BJ (cell line): ENCODE measurements around the gene AMIGO2. TPM values are rescaled to one million over a fixed set of nuclear protein-coding genes. Genes with fewer than 3 reads are reported as not detected.

Source experiments
- CTCF ChIA-PET: fragments of 350-600 bp; formaldehyde crosslinking; extraction: SDS; loops from one replicate; lab custom pipeline; 2021; ENCODE audit warnings: antibody characterized with exemption, inconsistent platforms; lab: Yijun Ruan, JAX
- POLR2A ChIA-PET: fragments of 300-600 bp; sonication (Branson Sonifier 250); formaldehyde crosslinking; extraction: SDS; loops from one replicate; lab custom pipeline; 2021; ENCODE audit warnings: antibody characterized with exemption; lab: Charles Lee
- DNase-seq: peaks from one replicate; pipeline ENCODE4 v3.0.0-alpha.2; 2011; ENCODE audit warnings: low read depth
- H3K27me3 ChIP-seq: 2 replicates; pipeline ENCODE4 v1.6.0; 2011; ENCODE audit warnings: low read length; ENCODE audit not compliant: control insufficient read depth, insufficient read depth
- H3K36me3 ChIP-seq: 2 replicates; pipeline ENCODE4 v1.5.1; 2011; ENCODE audit warnings: low read length; ENCODE audit not compliant: control insufficient read depth, insufficient read depth
- H3K4me3 ChIP-seq: 2 replicates; pipeline ENCODE4 v1.5.1; 2011; ENCODE audit warnings: low read depth, mild to moderate bottlenecking, control low read depth, low read length
- polyA plus RNA-seq: library from polyadenylated mRNA; depleted of rRNA; stranded (reverse); fragments of >200 nt; gene quantifications from 2 replicates; pipeline ENCODE4 v1.2.3, GENCODE V29; 2011
- TF ChIP-seq, protein P1 (sequence below): IDR thresholded peaks from 2 replicates; pipeline ENCODE4 v1.5.1; 2011; ENCODE audit warnings: low read depth, mild to moderate bottlenecking, control low read depth, inconsistent platforms, low read length, moderate library complexity; ENCODE audit not compliant: insufficient read depth

AMIGO2 gene
- polyA plus RNA-seq, 1 experiment: 107 TPM

DNA sequence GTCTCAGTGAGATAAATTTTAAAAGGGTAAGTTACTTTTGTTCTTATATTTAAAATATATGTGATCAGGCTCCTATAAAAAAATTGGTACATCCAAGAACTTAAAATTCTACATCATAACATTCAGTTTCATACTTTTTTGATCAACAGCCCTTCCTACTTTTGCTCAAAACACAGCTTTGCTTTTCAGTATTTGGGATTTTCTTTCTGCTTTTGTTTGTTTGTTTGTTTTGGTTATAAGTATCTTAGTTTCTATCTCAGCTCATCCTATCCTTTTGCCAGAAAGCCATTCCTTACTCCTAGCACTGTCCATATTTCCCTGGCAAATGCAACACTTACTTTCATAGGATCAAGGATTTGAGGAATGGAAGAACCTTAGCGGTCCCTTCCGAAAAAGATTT, 5.0 kb downstream of the AMIGO2 start:
- no peak overlapping the region for H3K4me3 ChIP-seq
- TF ChIP-seq, protein P1, sequence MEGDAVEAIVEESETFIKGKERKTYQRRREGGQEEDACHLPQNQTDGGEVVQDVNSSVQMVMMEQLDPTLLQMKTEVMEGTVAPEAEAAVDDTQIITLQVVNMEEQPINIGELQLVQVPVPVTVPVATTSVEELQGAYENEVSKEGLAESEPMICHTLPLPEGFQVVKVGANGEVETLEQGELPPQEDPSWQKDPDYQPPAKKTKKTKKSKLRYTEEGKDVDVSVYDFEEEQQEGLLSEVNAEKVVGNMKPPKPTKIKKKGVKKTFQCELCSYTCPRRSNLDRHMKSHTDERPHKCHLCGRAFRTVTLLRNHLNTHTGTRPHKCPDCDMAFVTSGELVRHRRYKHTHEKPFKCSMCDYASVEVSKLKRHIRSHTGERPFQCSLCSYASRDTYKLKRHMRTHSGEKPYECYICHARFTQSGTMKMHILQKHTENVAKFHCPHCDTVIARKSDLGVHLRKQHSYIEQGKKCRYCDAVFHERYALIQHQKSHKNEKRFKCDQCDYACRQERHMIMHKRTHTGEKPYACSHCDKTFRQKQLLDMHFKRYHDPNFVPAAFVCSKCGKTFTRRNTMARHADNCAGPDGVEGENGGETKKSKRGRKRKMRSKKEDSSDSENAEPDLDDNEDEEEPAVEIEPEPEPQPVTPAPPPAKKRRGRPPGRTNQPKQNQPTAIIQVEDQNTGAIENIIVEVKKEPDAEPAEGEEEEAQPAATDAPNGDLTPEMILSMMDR: no peak
- peaks cover 3% of the 10 kb centered on the region for H3K36me3 ChIP-seq
- ChIA-PET CTCF (no interaction called here), POLR2A (no interaction called here)
- no peak for DNase-seq
- no peaks in the 10 kb centered on the region for H3K27me3 ChIP-seq

DNA sequence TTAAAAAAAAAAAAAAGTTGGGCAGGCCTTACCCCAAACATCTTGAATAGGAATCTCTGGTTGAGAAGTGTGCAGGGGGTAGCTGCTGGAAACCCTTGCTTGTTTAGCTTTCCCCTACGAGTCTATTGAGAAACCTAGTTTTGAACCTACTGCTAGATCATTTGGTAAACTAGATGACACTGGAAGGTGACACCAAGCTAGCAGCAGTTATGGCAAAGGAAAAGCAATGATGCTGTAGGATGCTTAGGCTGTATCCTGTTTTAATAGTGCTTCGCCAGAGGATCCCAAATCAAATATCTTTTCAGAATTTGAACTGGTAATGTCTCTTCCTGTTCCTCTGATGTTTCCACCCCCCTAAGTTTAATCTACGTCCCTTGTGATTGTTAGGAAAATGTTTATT, 5.8 kb downstream of the AMIGO2 start:
- TF ChIP-seq, protein P1: no peak
- H3K27me3 ChIP-seq: no peaks in the 10 kb centered on the region
- CTCF ChIA-PET: no interaction called here
- no peak for DNase-seq
- POLR2A ChIA-PET: no interaction called here
- no peak overlapping the region for H3K4me3 ChIP-seq
- peaks cover 3% of the 10 kb centered on the region for H3K36me3 ChIP-seq

DNA sequence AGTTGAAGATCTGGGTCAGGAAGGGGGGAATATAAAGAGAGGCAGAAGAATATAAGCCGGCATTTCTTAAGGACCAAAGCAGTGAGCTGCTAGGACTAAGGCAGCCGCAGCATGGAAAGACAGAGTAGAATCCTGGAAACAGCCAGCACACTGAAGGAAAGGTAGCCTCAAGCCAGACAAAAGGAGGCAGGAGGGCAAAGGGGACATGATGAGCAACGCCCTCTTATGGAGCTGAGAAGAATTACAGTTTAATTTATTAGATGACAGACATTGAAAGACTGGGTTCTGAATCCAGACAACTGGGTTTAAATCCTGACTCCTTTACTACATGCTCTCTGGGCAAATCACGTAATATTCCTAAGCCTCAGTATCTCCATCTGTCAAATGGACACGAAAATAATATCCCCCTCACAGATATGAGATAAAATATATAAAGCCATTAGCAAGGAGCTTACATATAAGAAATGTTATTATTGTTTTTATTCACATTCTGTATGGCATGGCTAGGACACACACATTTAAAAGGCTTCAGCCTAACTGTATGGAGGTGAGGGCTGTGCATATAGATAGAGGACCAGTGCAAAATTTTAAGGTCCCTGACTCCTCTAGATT, 8.4 kb downstream of the AMIGO2 start:
- ChIA-PET POLR2A (no interaction called here), CTCF (interaction anchor here (0.9 to 2.5 kb wide), 9 partner anchors 8 to 326 kb away, joined by 3 to 11 read pairs (median 3); partner anchors contain the start of genes AMIGO2 and PCED1B)
- Histone ChIP-seq H3K4me3 (no peak overlapping the region), H3K36me3 (no peaks in the 10 kb centered on the region), H3K27me3 (no peaks in the 10 kb centered on the region)
- no peak for DNase-seq
- TF ChIP-seq, protein P1: peak; percentile 35

DNA sequence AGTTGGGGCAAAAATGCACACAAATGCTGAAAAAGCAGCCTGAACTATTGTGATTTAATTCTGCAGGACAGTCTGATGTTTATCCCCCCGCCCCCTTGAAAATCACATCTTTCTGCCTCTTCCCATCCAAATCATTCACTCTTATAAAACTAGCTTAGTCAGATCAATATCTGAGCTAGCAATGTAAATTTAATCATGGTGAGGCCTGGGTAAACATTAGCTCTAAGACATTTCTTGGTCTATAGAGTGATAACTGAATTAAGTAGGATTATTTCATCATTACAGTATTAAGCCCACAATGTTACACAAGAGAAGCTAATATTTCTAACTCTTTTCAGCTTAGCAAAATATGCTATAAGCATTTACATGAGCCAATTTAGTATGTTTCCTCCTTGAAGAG, 9.4 kb downstream of the AMIGO2 start:
- no peak for DNase-seq
- TF ChIP-seq, protein P1: no peak
- Histone ChIP-seq H3K27me3 (no peaks in the 10 kb centered on the region), H3K36me3 (no peaks in the 10 kb centered on the region), H3K4me3 (no peak overlapping the region)
- ChIA-PET POLR2A (no interaction called here), CTCF (interaction anchor here (0.8 to 2.5 kb wide), 7 partner anchors 9 to 327 kb away, joined by 3 to 11 read pairs (median 3); partner anchors contain the start of genes AMIGO2 and PCED1B)

DNA sequence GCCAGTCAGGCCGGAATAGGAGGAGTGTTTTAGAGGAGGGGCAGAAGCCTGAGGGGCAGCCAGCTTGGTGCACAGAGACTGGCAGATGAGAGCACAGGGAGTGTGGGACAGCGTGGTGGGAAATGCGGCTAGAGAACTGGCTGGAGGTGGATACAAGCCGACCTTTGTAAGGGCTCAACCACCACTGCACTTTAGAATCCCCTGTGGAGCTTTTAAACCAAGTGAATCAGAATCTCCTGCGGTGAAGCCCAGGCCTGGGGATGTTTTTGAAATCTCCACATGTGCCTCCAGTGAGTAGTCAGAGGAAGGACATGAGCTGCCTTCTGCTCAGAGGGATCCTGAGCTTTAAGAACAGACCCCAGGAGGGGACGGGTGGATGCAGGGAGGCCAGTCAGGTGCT, 11.2 kb downstream of the AMIGO2 start:
- no peaks in the 10 kb centered on the region for H3K27me3 ChIP-seq
- H3K4me3 ChIP-seq: no peak overlapping the region
- CTCF ChIA-PET: interaction anchor here (0.7 to 2.5 kb wide), 3 partner anchors 11 to 618 kb away, joined by 3 to 11 read pairs (median 4); partner anchors contain the start of genes AMIGO2 and PCED1B
- POLR2A ChIA-PET: no interaction called here
- TF ChIP-seq, protein P1: no peak
- DNase-seq: no peak
- no peaks in the 10 kb centered on the region for H3K36me3 ChIP-seq
